Liver (tissue), 9 donors: ENCODE results near the gene HIVEP3. TPM values are rescaled to one million over a fixed set of nuclear protein-coding genes. Genes with fewer than 3 reads are reported as not detected.

ENCODE experiments used
- DNase-seq: peaks from one replicate; pipeline ENCODE4 v3.0.0-alpha.2; 2017; ENCODE audit warnings: low spot score
- H3K27ac ChIP-seq, 2 donors: one replicate each; pipeline ENCODE4 v1.7.0; 2013; ENCODE audit warnings: inconsistent platforms in 2 of 2, low read length in 2 of 2, control low read depth in 1 of 2, low read depth in 1 of 2, mild to moderate bottlenecking in 1 of 2
- H3K27me3 ChIP-seq, 4 donors: one replicate each; pipeline versions ENCODE4 v1.6.1 to v1.7.0; 2013; ENCODE audit warnings: low read length in 3 of 4, inconsistent platforms in 1 of 4, mild to moderate bottlenecking in 1 of 4, moderate library complexity in 1 of 4; ENCODE audit not compliant: control insufficient read depth in 4 of 4, insufficient read depth in 4 of 4
- H3K36me3 ChIP-seq, 4 donors: one replicate each; pipeline versions ENCODE4 v1.6.1 to v1.7.0; 2013; ENCODE audit warnings: low read length in 3 of 4, mild to moderate bottlenecking in 3 of 4, low read depth in 1 of 4, moderate library complexity in 1 of 4; ENCODE audit not compliant: control insufficient read depth in 4 of 4, insufficient read depth in 3 of 4
- H3K4me1 ChIP-seq, 4 donors: one replicate each; pipeline versions ENCODE4 v1.6.1 to v1.7.0; 2013; ENCODE audit warnings: low read length in 3 of 4, mild to moderate bottlenecking in 3 of 4, moderate library complexity in 1 of 4; ENCODE audit not compliant: control insufficient read depth in 4 of 4, insufficient read depth in 4 of 4
- H3K4me3 ChIP-seq, 3 donors: one replicate each; pipeline versions ENCODE4 v1.6.1 to v1.7.0; 2013; ENCODE audit warnings: low read length in 3 of 3, control low read depth in 1 of 3, low read depth in 1 of 3, mild to moderate bottlenecking in 1 of 3
- H3K9ac ChIP-seq, 2 donors: one replicate each; pipeline ENCODE4 v1.7.0; 2013; ENCODE audit warnings: low read length in 2 of 2, mild to moderate bottlenecking in 2 of 2, moderate library complexity in 2 of 2, control low read depth in 1 of 2, low read depth in 1 of 2
- H3K9me3 ChIP-seq, 4 donors: one replicate each; pipeline versions ENCODE4 v1.6.1 to v1.7.0; 2013; ENCODE audit warnings: low read length in 3 of 4; ENCODE audit not compliant: control insufficient read depth in 4 of 4
- EGR1 ChIP-seq, 2 donors: IDR thresholded peaks; 2 replicates each; pipeline ENCODE4 v1.6.1; 2016 to 2018; ENCODE audit warnings: antibody characterized with exemption in 2 of 2, low read depth in 2 of 2
- FOXA1 ChIP-seq: IDR thresholded peaks from 2 replicates; pipeline ENCODE4 v1.6.1; 2016; ENCODE audit warnings: antibody characterized with exemption
- FOXA2 ChIP-seq: IDR thresholded peaks from 2 replicates; pipeline ENCODE4 v1.6.1; 2016; ENCODE audit warnings: antibody characterized with exemption
- GABPA ChIP-seq, 2 donors: IDR thresholded peaks in 1 of 2; conservative IDR thresholded peaks in 1 of 2; 2 replicates each; pipeline ENCODE4 v1.6.1; 2016; ENCODE audit warnings: antibody characterized with exemption in 2 of 2, mild to moderate bottlenecking in 1 of 2, moderate library complexity in 1 of 2
- HNF4A ChIP-seq, 2 donors: conservative IDR thresholded peaks; 2 replicates each; pipeline ENCODE4 v1.6.1; 2016; ENCODE audit warnings: antibody characterized with exemption in 2 of 2, mild to moderate bottlenecking in 2 of 2
- HNF4G ChIP-seq: IDR thresholded peaks from 2 replicates; pipeline ENCODE4 v1.6.1; 2016; ENCODE audit warnings: antibody characterized with exemption
- JUND ChIP-seq, 2 donors: IDR thresholded peaks; 2 replicates each; pipeline ENCODE4 v1.6.1; 2016; ENCODE audit warnings: antibody characterized with exemption in 2 of 2
- MAX ChIP-seq: IDR thresholded peaks from 2 replicates; pipeline ENCODE4 v1.6.1; 2016; ENCODE audit warnings: antibody characterized with exemption
- NR2F2 ChIP-seq: IDR thresholded peaks from 2 replicates; pipeline ENCODE4 v1.6.1; 2016; ENCODE audit warnings: antibody characterized with exemption
- RAD21 ChIP-seq, 2 donors: IDR thresholded peaks; 2 replicates each; pipeline ENCODE4 v1.6.1; 2016; ENCODE audit warnings: antibody characterized with exemption in 2 of 2, mild to moderate bottlenecking in 2 of 2
- REST ChIP-seq: IDR thresholded peaks from 2 replicates; pipeline ENCODE4 v1.6.1; 2016; ENCODE audit warnings: antibody characterized with exemption, mild to moderate bottlenecking
- RXRA ChIP-seq, 2 donors: IDR thresholded peaks; 2 replicates each; pipeline ENCODE4 v1.6.1; 2017 to 2018; ENCODE audit warnings: antibody characterized with exemption in 2 of 2, mild to moderate bottlenecking in 1 of 2
- SP1 ChIP-seq: IDR thresholded peaks from 2 replicates; pipeline ENCODE4 v1.6.1; 2018; ENCODE audit warnings: antibody characterized with exemption, mild to moderate bottlenecking
- TAF1 ChIP-seq: conservative IDR thresholded peaks from 2 replicates; pipeline ENCODE4 v1.6.1; 2016; ENCODE audit warnings: antibody characterized with exemption, mild to moderate bottlenecking
- YY1 ChIP-seq: IDR thresholded peaks from 2 replicates; pipeline ENCODE4 v1.6.1; 2016; ENCODE audit warnings: antibody characterized with exemption, mild to moderate bottlenecking
- WGBS: extraction: QIAGEN DNeasy Blood & Tissue Kit; methylation state at CpG from one replicate; pipeline ENCODE4 v1.1.7; 2013; 5-methylcytosine and 5-hydroxymethylcytosine counted together
- polyA plus RNA-seq, 2 donors: library from polyadenylated mRNA; stranded (reverse) in 1 of 2; unstranded in 1 of 2; fragments of 200-250 nt in 1 of 2; fragments of >200 nt in 1 of 2; fragmentation: Nextera tagmentation in 1 of 2; extraction: Ambion mirVana in 1 of 2; gene quantifications; one replicate each; pipeline versions ENCODE4 v1.2.1 to v1.2.3, GENCODE V29; 2013 to 2015
- total RNA-seq, 2 donors: library from RNA; depleted of rRNA; stranded (reverse); fragments of >200 nt; gene quantifications; one replicate each; pipeline ENCODE4 v1.2.3, GENCODE V29; 2014
- TF ChIP-seq, protein P1 (sequence below): fragments of 150-350 bp; IDR thresholded peaks from 2 replicates; pipeline ENCODE4 v1.5.1; 2017; ENCODE audit warnings: improper control_type of control experiment, low read depth, low read length; ENCODE audit not compliant: missing input control
- TF ChIP-seq, protein P2 (sequence below): IDR thresholded peaks from 2 replicates; pipeline ENCODE4 v1.6.1; 2016; ENCODE audit warnings: antibody characterized with exemption
- TF ChIP-seq, protein P3 (sequence below): IDR thresholded peaks from 2 replicates; pipeline ENCODE4 v1.6.1; 2016; ENCODE audit warnings: antibody characterized with exemption
- donor health status: healthy.
- donor health status: healthy.
- donor health status: healthy.
- donor health status: healthy.
- donor health status: healthy.

HIVEP3 gene
- total and polyA plus RNA-seq, 4 donors: 0.93 to 1.6 (median 1.4) TPM

DNA sequence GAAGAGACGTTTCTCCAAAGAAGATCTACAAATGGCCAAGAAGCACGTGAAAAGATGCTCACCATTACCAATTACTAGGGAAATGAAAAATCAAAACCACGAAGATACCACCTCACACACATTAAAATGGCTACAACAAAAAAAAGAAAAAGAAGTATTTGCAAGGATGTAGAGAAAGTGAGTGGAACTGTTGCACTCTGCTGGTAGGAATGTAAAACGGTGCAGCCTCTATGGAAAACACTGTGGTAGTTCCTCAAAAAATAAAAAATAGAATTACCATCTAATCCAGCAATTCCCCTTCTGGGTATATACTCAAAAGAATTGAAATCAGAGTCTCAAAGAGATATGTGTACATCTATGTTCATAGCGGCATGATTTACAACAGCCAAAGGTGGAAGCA lies 318.8 kb downstream of the HIVEP3 start:
- Histone ChIP-seq H3K4me3 (no peak overlapping the region), H3K9me3 (peaks cover 0 to 4% (median 2%) of the 10 kb centered on the region in 4 donors), H3K27ac (no peak overlapping the region), H3K4me1 (no peaks in the 10 kb centered on the region), H3K27me3 (no peaks in the 10 kb centered on the region), H3K36me3 (no peaks in the 10 kb centered on the region), H3K9ac (no peak overlapping the region)
- no peak for DNase-seq
- WGBS: 73% methylated on average over 5 of the region's 5 CpGs
- TF ChIP-seq HNF4G (no peak), MAX (no peak), GABPA (IDR thresholded peaks at IDR 0.05 in 1 of 2, conservative IDR thresholded peaks at IDR 0.05 in 1 of 2) (no peak), RAD21 (IDR thresholded peaks at IDR 0.05) (peak in 1 of 2 donors; percentile 36)
- TF ChIP-seq, protein P1, sequence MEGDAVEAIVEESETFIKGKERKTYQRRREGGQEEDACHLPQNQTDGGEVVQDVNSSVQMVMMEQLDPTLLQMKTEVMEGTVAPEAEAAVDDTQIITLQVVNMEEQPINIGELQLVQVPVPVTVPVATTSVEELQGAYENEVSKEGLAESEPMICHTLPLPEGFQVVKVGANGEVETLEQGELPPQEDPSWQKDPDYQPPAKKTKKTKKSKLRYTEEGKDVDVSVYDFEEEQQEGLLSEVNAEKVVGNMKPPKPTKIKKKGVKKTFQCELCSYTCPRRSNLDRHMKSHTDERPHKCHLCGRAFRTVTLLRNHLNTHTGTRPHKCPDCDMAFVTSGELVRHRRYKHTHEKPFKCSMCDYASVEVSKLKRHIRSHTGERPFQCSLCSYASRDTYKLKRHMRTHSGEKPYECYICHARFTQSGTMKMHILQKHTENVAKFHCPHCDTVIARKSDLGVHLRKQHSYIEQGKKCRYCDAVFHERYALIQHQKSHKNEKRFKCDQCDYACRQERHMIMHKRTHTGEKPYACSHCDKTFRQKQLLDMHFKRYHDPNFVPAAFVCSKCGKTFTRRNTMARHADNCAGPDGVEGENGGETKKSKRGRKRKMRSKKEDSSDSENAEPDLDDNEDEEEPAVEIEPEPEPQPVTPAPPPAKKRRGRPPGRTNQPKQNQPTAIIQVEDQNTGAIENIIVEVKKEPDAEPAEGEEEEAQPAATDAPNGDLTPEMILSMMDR: peak; percentile 32

GRCh38 chr1:41598325-41598724 lies 320.4 kb downstream of the HIVEP3 start:
- Histone ChIP-seq H3K4me1 (no peaks in the 10 kb centered on the region), H3K27me3 (no peaks in the 10 kb centered on the region), H3K9ac (no peak overlapping the region), H3K4me3 (no peak overlapping the region), H3K36me3 (no peaks in the 10 kb centered on the region), H3K27ac (no peak overlapping the region), H3K9me3 (peaks cover 0 to 4% (median 2%) of the 10 kb centered on the region in 4 donors)
- WGBS: 95% methylated on average over 3 of the region's 3 CpGs
- no peak for DNase-seq
- TF ChIP-seq SP1 (no peak), FOXA2 (no peak), EGR1 (IDR thresholded peaks at IDR 0.05; ENCODE audit: low read depth in 2 of 2) (no peak), FOXA1 (no peak), HNF4G (no peak), REST (no peak), MAX (no peak), HNF4A (conservative IDR thresholded peaks at IDR 0.05) (no peak), RAD21 (IDR thresholded peaks at IDR 0.05) (no peak), TAF1 (no peak), RXRA (IDR thresholded peaks at IDR 0.05) (no peak), JUND (IDR thresholded peaks at IDR 0.05) (no peak), YY1 (no peak), NR2F2 (no peak), GABPA (IDR thresholded peaks at IDR 0.05 in 1 of 2, conservative IDR thresholded peaks at IDR 0.05 in 1 of 2) (no peak)
- TF ChIP-seq, protein P1: no peak
- TF ChIP-seq, protein P2, sequence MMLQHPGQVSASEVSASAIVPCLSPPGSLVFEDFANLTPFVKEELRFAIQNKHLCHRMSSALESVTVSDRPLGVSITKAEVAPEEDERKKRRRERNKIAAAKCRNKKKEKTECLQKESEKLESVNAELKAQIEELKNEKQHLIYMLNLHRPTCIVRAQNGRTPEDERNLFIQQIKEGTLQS: no peak
- TF ChIP-seq, protein P3, sequence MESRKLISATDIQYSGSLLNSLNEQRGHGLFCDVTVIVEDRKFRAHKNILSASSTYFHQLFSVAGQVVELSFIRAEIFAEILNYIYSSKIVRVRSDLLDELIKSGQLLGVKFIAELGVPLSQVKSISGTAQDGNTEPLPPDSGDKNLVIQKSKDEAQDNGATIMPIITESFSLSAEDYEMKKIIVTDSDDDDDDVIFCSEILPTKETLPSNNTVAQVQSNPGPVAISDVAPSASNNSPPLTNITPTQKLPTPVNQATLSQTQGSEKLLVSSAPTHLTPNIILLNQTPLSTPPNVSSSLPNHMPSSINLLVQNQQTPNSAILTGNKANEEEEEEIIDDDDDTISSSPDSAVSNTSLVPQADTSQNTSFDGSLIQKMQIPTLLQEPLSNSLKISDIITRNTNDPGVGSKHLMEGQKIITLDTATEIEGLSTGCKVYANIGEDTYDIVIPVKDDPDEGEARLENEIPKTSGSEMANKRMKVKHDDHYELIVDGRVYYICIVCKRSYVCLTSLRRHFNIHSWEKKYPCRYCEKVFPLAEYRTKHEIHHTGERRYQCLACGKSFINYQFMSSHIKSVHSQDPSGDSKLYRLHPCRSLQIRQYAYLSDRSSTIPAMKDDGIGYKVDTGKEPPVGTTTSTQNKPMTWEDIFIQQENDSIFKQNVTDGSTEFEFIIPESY: no peak
